HG03442 (cell line): ENCODE results near the gene ATG10.
"Not testable (repeated sequence)": the region's sequence is repeated elsewhere in the genome, so short reads cannot be mapped to it uniquely, and the experiment has no call there.

Experiments
- ATAC-seq: cut with Tn5 transposase; IDR thresholded peaks from one replicate; pipeline ENCODE4 v1.9.1; 2021; ENCODE audit warnings: mild to moderate bottlenecking, moderate library complexity; ENCODE audit not compliant: unreplicated experiment

ATG10 gene

GRCh38 chr5:81980598-81981260, 8.9 kb downstream of the ATG10 start:
- ATAC-seq = no peak

GRCh38 chr5:81982172-81982685, 10.4 kb downstream of the ATG10 start:
- ATAC-seq = not testable (repeated sequence)

GRCh38 chr5:81983148-81983547, 11.3 kb downstream of the ATG10 start:
- not testable (repeated sequence) for ATAC-seq

GRCh38 chr5:81983563-81983962, 11.7 kb downstream of the ATG10 start:
- not testable (repeated sequence) for ATAC-seq

GRCh38 chr5:81986126-81986525, 14.3 kb downstream of the ATG10 start:
- no peak for ATAC-seq

- no peak for ATAC-seq
Observed at GRCh38 chr5:81989204-81989603, 17.4 kb downstream of the ATG10 start.

- no peak for ATAC-seq
Observed at GRCh38 chr5:81994679-81995078, 22.9 kb downstream of the ATG10 start.

GRCh38 chr5:81995407-81995806, 23.6 kb downstream of the ATG10 start:
- no peak for ATAC-seq

GRCh38 chr5:82004511-82004910, 32.7 kb downstream of the ATG10 start:
- no peak for ATAC-seq

- ATAC-seq = not testable (repeated sequence)
Observed at GRCh38 chr5:82009869-82010268, 38.0 kb downstream of the ATG10 start.

- no peak for ATAC-seq
Observed at GRCh38 chr5:82010696-82011095, 38.9 kb downstream of the ATG10 start.

- no peak for ATAC-seq
Observed at GRCh38 chr5:82011761-82012160, 39.9 kb downstream of the ATG10 start.

GRCh38 chr5:82014644-82015043, 42.8 kb downstream of the ATG10 start:
- ATAC-seq = not testable (repeated sequence)

GRCh38 chr5:82018462-82018861, 46.6 kb downstream of the ATG10 start:
- no peak for ATAC-seq

- ATAC-seq = no peak
Observed at GRCh38 chr5:82019342-82020138, 47.7 kb downstream of the ATG10 start.

- no peak for ATAC-seq
Observed at GRCh38 chr5:82022499-82022898, 50.7 kb downstream of the ATG10 start.

- no peak for ATAC-seq
Observed at GRCh38 chr5:82023644-82024043, 51.8 kb downstream of the ATG10 start.

GRCh38 chr5:82031220-82032119, 59.6 kb downstream of the ATG10 start:
- ATAC-seq = no peak

GRCh38 chr5:82042894-82043293, 71.1 kb downstream of the ATG10 start:
- not testable (repeated sequence) for ATAC-seq

GRCh38 chr5:82044010-82044409, 72.2 kb downstream of the ATG10 start:
- ATAC-seq = no peak
